Measurements from ENCODE around the gene TXNDC15. TPM values are rescaled to one million over a fixed set of nuclear protein-coding genes. Genes with fewer than 3 reads are reported as not detected.

Gene TXNDC15
- 67.2 and 83.0 TPM in 2 replicates for total RNA-seq

GRCh38 chr5:134873987-134874830 is at the start of gene TXNDC15:
Gene TXNDC15, plus strand, starts transcription at chr5:134874371. Its CDS starts 57 bp downstream, at chr5:134874428.

GRCh38 chr5:134845852-134846640 is 28.1 kb upstream of the TXNDC15 start, which contains the start of gene C5orf24:
Gene C5orf24, plus strand, starts transcription at chr5:134845968. Its CDS starts 8,933 bp downstream, at chr5:134854901.

GRCh38 chr5:134904610-134905245 is 30.6 kb downstream of the TXNDC15 start, which contains the start of gene PCBD2:
Gene PCBD2, plus strand, starts transcription at chr5:134905131. Its CDS starts 9 bp downstream, at chr5:134905140.

Other genes with a start within 250 kb of the TXNDC15 start
- 25.3 and 39.0 TPM in 2 replicates for gene SAR1B, start 241.5 kb upstream of the TXNDC15 start, total RNA-seq
- gene SEC24A, start 225.6 kb upstream of the TXNDC15 start, total RNA-seq, result 24.4 and 28.6 TPM in 2 replicates
- 28.8 and 66.0 TPM in 2 replicates for gene CAMLG, start 135.8 kb upstream of the TXNDC15 start, total RNA-seq
- 18.1 and 40.8 TPM in 2 replicates for gene DDX46, start 115.6 kb upstream of the TXNDC15 start, total RNA-seq
- 35.4 and 63.3 TPM in 2 replicates for gene C5orf24, start 28.4 kb upstream of the TXNDC15 start, total RNA-seq
- gene PCBD2, start 30.8 kb downstream of the TXNDC15 start, total RNA-seq, result 1.2 and 3.7 TPM in 2 replicates
- gene CATSPER3, start 93.5 kb downstream of the TXNDC15 start, total RNA-seq, result not detected in 2 replicates
- gene PITX1, start 159.9 kb downstream of the TXNDC15 start, total RNA-seq, result 3.0 and 3.2 TPM in 2 replicates

All from epithelial cell of alveolus of lung (primary cell).